PC-3 (cell line): Measurements from ENCODE around the gene SYCP2L. TPM values are rescaled to one million over a fixed set of nuclear protein-coding genes. Genes with fewer than 3 reads are reported as not detected.

ENCODE experiments used
- ATAC-seq: fragments of 200-7000 bp; cut with Tn5 transposase; 2 replicates; pipeline ENCODE4 v1.9.1; 2020; ENCODE audit warnings: mild to moderate bottlenecking, moderate library complexity
- BruUV-seq: library from RNA; stranded (reverse); fragments of 400-500 nt; replicated peaks from 2 replicates; lab custom pipeline; 2021; lab: Mats Ljungman, UMichigan
- CTCF ChIA-PET: fragments of 300-600 bp; sonication (Branson Sonifier 250); formaldehyde crosslinking; loops from one replicate; lab custom pipeline; 2022; ENCODE audit warnings: antibody characterized with exemption; lab: Charles Lee
- POLR2A ChIA-PET: fragments of 300-600 bp; sonication (Branson Sonifier 250); formaldehyde crosslinking; loops from one replicate; lab custom pipeline; 2022; ENCODE audit warnings: antibody characterized with exemption; ENCODE audit not compliant: unreplicated experiment; lab: Charles Lee
- DNase-seq: peaks from one replicate; pipeline ENCODE4 v3.0.0-alpha.2; 2015
- H2AFZ ChIP-seq: fragments of 300-600 bp; sonication (generic); 2 replicates; pipeline ENCODE4 v1.6.0; 2016; ENCODE audit warnings: antibody characterized with exemption, low read length
- H3F3A ChIP-seq: fragments of 300-600 bp; sonication (generic); one replicate; pipeline ENCODE4 v1.6.0; 2017; ENCODE audit warnings: antibody characterized with exemption, low read length, control low read depth, mild to moderate bottlenecking; ENCODE audit not compliant: unreplicated experiment
- H3K27ac ChIP-seq: fragments of 300-600 bp; sonication (generic); 2 replicates; pipeline ENCODE4 v1.5.1; 2016; ENCODE audit warnings: mild to moderate bottlenecking, low read length
- H3K27me3 ChIP-seq: fragments of 300-600 bp; sonication (generic); 2 replicates; pipeline ENCODE4 v1.6.1; 2016; ENCODE audit warnings: low read length, mixed read lengths
- H3K36me3 ChIP-seq: fragments of 300-600 bp; sonication (generic); 2 replicates; pipeline ENCODE4 v1.6.1; 2016; ENCODE audit warnings: low read depth, mixed run types, low read length, mixed read lengths
- H3K4me1 ChIP-seq: fragments of 300-600 bp; sonication (generic); 2 replicates; pipeline ENCODE4 v1.5.1; 2016; ENCODE audit warnings: low read length; ENCODE audit not compliant: insufficient read depth
- H3K4me2 ChIP-seq: fragments of 300-600 bp; sonication (generic); 2 replicates; pipeline ENCODE4 v1.6.0; 2016; ENCODE audit warnings: low read length
- H3K4me3 ChIP-seq: fragments of 300-600 bp; sonication (generic); 2 replicates; pipeline ENCODE4 v1.5.1; 2016; ENCODE audit warnings: mild to moderate bottlenecking, low read length, mixed read lengths
- H3K79me2 ChIP-seq: fragments of 300-600 bp; sonication (generic); 2 replicates; pipeline ENCODE4 v1.6.1; 2017; ENCODE audit warnings: low read length, mixed read lengths
- H3K9ac ChIP-seq: fragments of 300-600 bp; sonication (generic); 2 replicates; pipeline ENCODE4 v1.6.0; 2016; ENCODE audit warnings: mild to moderate bottlenecking, low read length
- H3K9me2 ChIP-seq: fragments of 300-600 bp; sonication (generic); replicated peaks from 2 replicates; pipeline ENCODE4 v1.6.1; 2016; ENCODE audit warnings: mixed run types, low read length, mixed read lengths
- H3K9me3 ChIP-seq: fragments of 300-600 bp; sonication (generic); 2 replicates; pipeline ENCODE4 v1.6.1; 2016; ENCODE audit warnings: low read length, mixed read lengths
- H4K20me1 ChIP-seq: fragments of 300-600 bp; sonication (generic); 2 replicates; pipeline ENCODE4 v1.6.1; 2016; ENCODE audit warnings: low read length, mixed read lengths
- EZH2 ChIP-seq: fragments of 300-600 bp; sonication (generic); IDR thresholded peaks from one replicate; pipeline ENCODE4 v1.6.1; 2017; ENCODE audit warnings: antibody characterized with exemption, mild to moderate bottlenecking, low read length; ENCODE audit not compliant: unreplicated experiment
- EZH2phosphoT487 ChIP-seq: fragments of 300-600 bp; sonication (generic); IDR thresholded peaks from 2 replicates; pipeline ENCODE4 v1.6.1; 2018; ENCODE audit warnings: mild to moderate bottlenecking, antibody characterized with exemption, low read length, borderline replicate concordance
- intact Hi-C: fragments of 100-400 bp; cut with micrococcal nuclease; formaldehyde crosslinking; loops from 2 replicates; pipeline ENCODE4 v1.9.0; 2023
- total RNA-seq: library from RNA; depleted of rRNA; stranded (reverse); fragments of >200 nt; gene quantifications from 2 replicates; pipeline ENCODE4 v1.2.3, GENCODE V29; 2014
- TF ChIP-seq, protein P1 (sequence below): fragments of 300-600 bp; sonication (generic); conservative IDR thresholded peaks from 2 replicates; pipeline ENCODE4 v1.5.1; 2017; ENCODE audit warnings: antibody characterized with exemption, low read depth, mild to moderate bottlenecking, low read length

SYCP2L gene
- total RNA-seq, 1 experiment from 2014 or later, result 0.07 TPM

DNA sequence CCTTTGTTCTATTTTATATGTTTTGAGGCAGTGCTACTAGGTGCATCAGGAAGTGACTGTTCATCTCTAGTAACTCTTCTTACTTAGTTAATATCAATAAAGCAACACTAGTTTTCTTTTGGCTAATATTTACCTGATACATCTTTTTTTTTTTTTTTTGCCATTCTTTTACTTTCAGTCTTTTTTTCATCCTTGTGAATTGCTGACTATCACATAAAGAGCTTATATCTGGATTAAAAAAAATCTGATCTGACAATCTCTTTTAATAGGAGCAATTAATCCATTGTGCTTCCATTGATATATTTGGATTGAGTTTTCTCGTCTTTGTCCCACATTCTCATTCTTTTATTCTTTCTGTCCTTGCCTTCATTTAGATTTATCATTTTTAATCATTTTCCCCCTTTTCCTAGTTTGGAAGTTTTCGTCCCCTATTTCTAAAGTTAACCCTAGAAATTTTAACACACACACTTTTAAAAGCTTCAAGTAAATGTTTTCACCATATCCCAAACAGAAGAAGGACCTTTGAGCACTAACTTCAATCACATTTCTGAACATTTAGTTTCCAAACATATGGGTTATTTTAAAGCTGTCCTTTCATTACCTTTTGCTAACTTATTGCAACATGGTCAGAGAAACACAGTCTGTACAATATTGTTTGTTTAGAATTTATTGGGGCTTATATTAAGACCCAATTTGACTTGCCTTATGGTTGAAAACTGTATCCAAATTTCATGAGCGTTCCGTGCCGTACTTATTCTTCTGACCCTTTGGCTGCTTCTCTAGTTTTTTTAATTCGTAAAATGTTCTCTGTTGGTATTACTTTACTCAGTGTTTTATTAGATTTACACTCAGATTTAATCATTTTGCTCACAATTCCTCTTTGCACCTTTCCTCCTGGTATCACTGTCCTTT lies 63.0 kb downstream of the SYCP2L start:
- Histone ChIP-seq H3K27me3 (peaks cover 31% of the 10 kb centered on the region), H3K9me2 (no peaks in the 10 kb centered on the region), H3K4me1 (peaks cover 10% of the 10 kb centered on the region), H3K27ac (no peak overlapping the region), H3K4me3 (no peak overlapping the region), H3K9me3 (no peaks in the 10 kb centered on the region), H3F3A (no peaks in the 10 kb centered on the region), H3K79me2 (no peaks in the 10 kb centered on the region), H3K36me3 (no peaks in the 10 kb centered on the region), H3K4me2 (no peak overlapping the region), H3K9ac (no peak overlapping the region), H2AFZ (no peak overlapping the region), H4K20me1 (no peaks in the 10 kb centered on the region)
- BruUV-seq, result no TSS peak
- no peak for ATAC-seq
- POLR2A ChIA-PET, result interaction anchor here (0.7 kb wide), 1 partner anchor 111 kb away, joined by 4 read pairs; no protein-coding TSS in a partner anchor
- no peak for DNase-seq
- CTCF ChIA-PET, result no interaction called here
- intact Hi-C loops, result loop anchor here (2.0 kb wide), 1 partner anchor 97 kb away; no protein-coding TSS in a partner anchor
- TF ChIP-seq, protein P1, sequence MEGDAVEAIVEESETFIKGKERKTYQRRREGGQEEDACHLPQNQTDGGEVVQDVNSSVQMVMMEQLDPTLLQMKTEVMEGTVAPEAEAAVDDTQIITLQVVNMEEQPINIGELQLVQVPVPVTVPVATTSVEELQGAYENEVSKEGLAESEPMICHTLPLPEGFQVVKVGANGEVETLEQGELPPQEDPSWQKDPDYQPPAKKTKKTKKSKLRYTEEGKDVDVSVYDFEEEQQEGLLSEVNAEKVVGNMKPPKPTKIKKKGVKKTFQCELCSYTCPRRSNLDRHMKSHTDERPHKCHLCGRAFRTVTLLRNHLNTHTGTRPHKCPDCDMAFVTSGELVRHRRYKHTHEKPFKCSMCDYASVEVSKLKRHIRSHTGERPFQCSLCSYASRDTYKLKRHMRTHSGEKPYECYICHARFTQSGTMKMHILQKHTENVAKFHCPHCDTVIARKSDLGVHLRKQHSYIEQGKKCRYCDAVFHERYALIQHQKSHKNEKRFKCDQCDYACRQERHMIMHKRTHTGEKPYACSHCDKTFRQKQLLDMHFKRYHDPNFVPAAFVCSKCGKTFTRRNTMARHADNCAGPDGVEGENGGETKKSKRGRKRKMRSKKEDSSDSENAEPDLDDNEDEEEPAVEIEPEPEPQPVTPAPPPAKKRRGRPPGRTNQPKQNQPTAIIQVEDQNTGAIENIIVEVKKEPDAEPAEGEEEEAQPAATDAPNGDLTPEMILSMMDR, result no peak
- TF ChIP-seq EZH2, result no peak
- no peak for TF ChIP-seq EZH2phosphoT487

DNA sequence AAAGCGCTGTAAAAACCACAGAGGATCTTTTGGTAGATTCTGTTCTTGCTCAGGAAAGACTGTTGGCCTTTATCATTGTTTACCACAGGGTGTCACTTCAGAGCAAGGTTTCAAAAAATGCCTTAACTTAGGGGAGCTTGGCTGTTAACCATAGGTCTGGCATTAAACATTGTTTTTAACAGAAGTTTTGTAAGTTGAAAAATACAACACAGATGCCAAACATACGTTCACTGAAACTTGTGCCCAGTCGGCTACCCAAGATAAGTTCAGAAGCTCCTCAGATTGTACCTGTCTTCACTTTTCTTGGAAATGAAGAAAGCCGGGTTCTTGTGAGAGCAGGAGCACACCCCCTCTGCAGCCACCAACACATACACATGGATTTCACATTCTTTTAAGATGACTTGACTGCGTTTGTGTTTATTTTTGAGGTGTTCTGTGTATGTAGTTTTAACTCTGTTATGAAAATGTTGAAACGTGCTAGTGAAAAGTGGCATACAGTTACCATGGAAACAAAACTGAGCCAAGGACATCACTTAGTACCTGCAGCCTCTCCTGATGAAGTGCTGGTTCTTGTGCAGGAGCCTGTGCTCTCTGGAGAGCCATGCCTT lies 64.9 kb downstream of the SYCP2L start:
- ChIA-PET CTCF (interaction anchor here (0.5 to 1.2 kb wide), 6 partner anchors 10 to 624 kb away, joined by 3 to 19 read pairs (median 4); no protein-coding TSS in a partner anchor), POLR2A (no interaction called here)
- H3K9ac ChIP-seq, result no peak overlapping the region
- no peak for TF ChIP-seq EZH2phosphoT487
- TF ChIP-seq, protein P1, result peak; percentile 85
- no peak for TF ChIP-seq EZH2
- no TSS peak for BruUV-seq
- H4K20me1 ChIP-seq, result no peaks in the 10 kb centered on the region
- intact Hi-C loops, result loop anchor here (1.0 to 2.0 kb wide), 5 partner anchors 57 to 624 kb away; no protein-coding TSS in a partner anchor
- 0 out of 2 replicates have a peak overlapping the region, but pooled peaks have one; percentile 12 for H3K4me3 ChIP-seq
- peaks cover 10% of the 10 kb centered on the region for H3K4me1 ChIP-seq
- H3K4me2 ChIP-seq, result peak overlapping the region; percentile 64
- H3K79me2 ChIP-seq, result no peaks in the 10 kb centered on the region
- H2AFZ ChIP-seq, result peak overlapping the region; percentile 19; the same call in 1 of the 2 replicates
- no peaks in the 10 kb centered on the region for H3F3A ChIP-seq
- no peak overlapping the region for H3K27ac ChIP-seq
- no peaks in the 10 kb centered on the region for H3K9me2 ChIP-seq
- DNase-seq (peak; percentile 77), ATAC-seq (peak; percentile 88)
- peaks cover 31% of the 10 kb centered on the region for H3K27me3 ChIP-seq
- no peaks in the 10 kb centered on the region for H3K9me3 ChIP-seq
- no peaks in the 10 kb centered on the region for H3K36me3 ChIP-seq
